ENCODE results near the gene KHDRBS1. TPM values are rescaled to one million over a fixed set of nuclear protein-coding genes. Genes with fewer than 3 reads are reported as not detected.
"Not testable (repeated sequence)": the region's sequence is repeated elsewhere in the genome, so short reads cannot be mapped to it uniquely, and the experiment has no call there.

The KHDRBS1 gene
- total RNA-seq, 1 experiment from 2014 or later, result 77.5 TPM

GRCh38 chr1:32055416-32055815, 41.7 kb downstream of the KHDRBS1 start:
- Histone ChIP-seq H3K36me3 (ENCODE audit: insufficient read depth, low read length) (peaks cover 50% of the 10 kb centered on the region), H3K27ac (ENCODE audit: low read length) (no peak overlapping the region), H3K4me3 (ENCODE audit: low read length) (no peak overlapping the region), H3K79me2 (ENCODE audit: low read length) (peaks cover 3% of the 10 kb centered on the region; the same call in 1 of the 2 replicates), H3K4me2 (ENCODE audit: low read depth, low read length, poor library complexity, severe bottlenecking) (no peak overlapping the region), H3K27me3 (ENCODE audit: low read length) (no peaks in the 10 kb centered on the region), H2AFZ (ENCODE audit: low read length) (no peak overlapping the region), H3K4me1 (ENCODE audit: low read length) (no peaks in the 10 kb centered on the region), H4K20me1 (ENCODE audit: insufficient read depth, low read depth, low read length) (peaks cover 9% of the 10 kb centered on the region; the same call in 1 of the 2 replicates), H3K9me3 (ENCODE audit: low read length) (no peaks in the 10 kb centered on the region), H3K9me2 (replicated peaks; ENCODE audit: insufficient read depth, low read length) (no peaks in the 10 kb centered on the region), H3K9ac (ENCODE audit: low read length) (no peak overlapping the region)
- DNase-seq, result no peak

GRCh38 chr1:32056598-32056997, 42.9 kb downstream of the KHDRBS1 start:
- Histone ChIP-seq H2AFZ (ENCODE audit: low read length) (no peak overlapping the region), H3K36me3 (ENCODE audit: insufficient read depth, low read length) (peaks cover 51% of the 10 kb centered on the region), H3K79me2 (ENCODE audit: low read length) (no peaks in the 10 kb centered on the region), H3K27ac (ENCODE audit: low read length) (no peak overlapping the region), H3K4me3 (ENCODE audit: low read length) (no peak overlapping the region), H4K20me1 (ENCODE audit: insufficient read depth, low read depth, low read length) (peaks cover 9% of the 10 kb centered on the region; the same call in 1 of the 2 replicates), H3K4me2 (ENCODE audit: low read depth, low read length, poor library complexity, severe bottlenecking) (no peak overlapping the region), H3K9ac (ENCODE audit: low read length) (no peak overlapping the region), H3K27me3 (ENCODE audit: low read length) (no peaks in the 10 kb centered on the region), H3K9me2 (replicated peaks; ENCODE audit: insufficient read depth, low read length) (no peaks in the 10 kb centered on the region), H3K9me3 (ENCODE audit: low read length) (no peaks in the 10 kb centered on the region), H3K4me1 (ENCODE audit: low read length) (no peaks in the 10 kb centered on the region; the same call in 1 of the 2 replicates)
- DNase-seq, result no peak

GRCh38 chr1:32060914-32061313, 47.2 kb downstream of the KHDRBS1 start:
- Histone ChIP-seq H3K27ac (ENCODE audit: low read length) (no peak overlapping the region), H2AFZ (ENCODE audit: low read length) (no peak overlapping the region), H3K27me3 (ENCODE audit: low read length) (no peaks in the 10 kb centered on the region), H3K9ac (ENCODE audit: low read length) (no peak overlapping the region), H3K79me2 (ENCODE audit: low read length) (no peaks in the 10 kb centered on the region), H3K36me3 (ENCODE audit: insufficient read depth, low read length) (peaks cover 27% of the 10 kb centered on the region), H3K4me1 (ENCODE audit: low read length) (peaks cover 8% of the 10 kb centered on the region), H3K9me3 (ENCODE audit: low read length) (no peaks in the 10 kb centered on the region), H4K20me1 (ENCODE audit: insufficient read depth, low read depth, low read length) (peaks cover 1% of the 10 kb centered on the region; the same call in 1 of the 2 replicates), H3K4me2 (ENCODE audit: low read depth, low read length, poor library complexity, severe bottlenecking) (no peak overlapping the region), H3K9me2 (replicated peaks; ENCODE audit: insufficient read depth, low read length) (no peaks in the 10 kb centered on the region), H3K4me3 (ENCODE audit: low read length) (no peak overlapping the region)
- DNase-seq, result no peak

- Histone ChIP-seq H3K27me3 (ENCODE audit: low read length) (no peaks in the 10 kb centered on the region), H3K36me3 (ENCODE audit: insufficient read depth, low read length) (peaks cover 19% of the 10 kb centered on the region; the same call in 1 of the 2 replicates), H3K4me1 (ENCODE audit: low read length) (peaks cover 8% of the 10 kb centered on the region), H3K79me2 (ENCODE audit: low read length) (no peaks in the 10 kb centered on the region), H3K9me3 (ENCODE audit: low read length) (no peaks in the 10 kb centered on the region), H4K20me1 (ENCODE audit: insufficient read depth, low read depth, low read length) (no peaks in the 10 kb centered on the region), H3K4me2 (ENCODE audit: low read depth, low read length, poor library complexity, severe bottlenecking) (no peak overlapping the region), H3K9ac (ENCODE audit: low read length) (no peak overlapping the region), H3K27ac (ENCODE audit: low read length) (no peak overlapping the region), H2AFZ (ENCODE audit: low read length) (no peak overlapping the region), H3K4me3 (ENCODE audit: low read length) (no peak overlapping the region), H3K9me2 (replicated peaks; ENCODE audit: insufficient read depth, low read length) (no peaks in the 10 kb centered on the region)
- DNase-seq, result no peak
Observed at GRCh38 chr1:32062867-32063230, 49.2 kb downstream of the KHDRBS1 start.

- Histone ChIP-seq H3K79me2 (ENCODE audit: low read length) (no peaks in the 10 kb centered on the region), H3K27me3 (ENCODE audit: low read length) (no peaks in the 10 kb centered on the region), H3K4me1 (ENCODE audit: low read length) (peaks cover 8% of the 10 kb centered on the region), H3K4me2 (ENCODE audit: low read depth, low read length, poor library complexity, severe bottlenecking) (no peak overlapping the region), H3K9me3 (ENCODE audit: low read length) (no peaks in the 10 kb centered on the region), H3K36me3 (ENCODE audit: insufficient read depth, low read length) (peaks cover 19% of the 10 kb centered on the region; the same call in 1 of the 2 replicates), H2AFZ (ENCODE audit: low read length) (no peak overlapping the region), H4K20me1 (ENCODE audit: insufficient read depth, low read depth, low read length) (no peaks in the 10 kb centered on the region), H3K9ac (ENCODE audit: low read length) (no peak overlapping the region), H3K4me3 (ENCODE audit: low read length) (no peak overlapping the region), H3K27ac (ENCODE audit: low read length) (no peak overlapping the region), H3K9me2 (replicated peaks; ENCODE audit: insufficient read depth, low read length) (no peaks in the 10 kb centered on the region)
- peak; percentile 78 for DNase-seq
Observed at GRCh38 chr1:32063261-32063681, 49.6 kb downstream of the KHDRBS1 start.

- H3K27ac ChIP-seq (ENCODE audit: low read length); H3K4me3 ChIP-seq (ENCODE audit: low read length); DNase-seq; H3K4me1 ChIP-seq (ENCODE audit: low read length); H3K36me3 ChIP-seq (ENCODE audit: insufficient read depth, low read length); H3K79me2 ChIP-seq (ENCODE audit: low read length); H3K9ac ChIP-seq (ENCODE audit: low read length); H2AFZ ChIP-seq (ENCODE audit: low read length); H4K20me1 ChIP-seq (ENCODE audit: insufficient read depth, low read depth, low read length); H3K9me2 ChIP-seq (replicated peaks; ENCODE audit: insufficient read depth, low read length); H3K27me3 ChIP-seq (ENCODE audit: low read length); H3K9me3 ChIP-seq (ENCODE audit: low read length); H3K4me2 ChIP-seq (ENCODE audit: low read depth, low read length, poor library complexity, severe bottlenecking): not testable (repeated sequence)
Observed at GRCh38 chr1:32065613-32066488, 52.2 kb downstream of the KHDRBS1 start.

GRCh38 chr1:32066489-32066873, 52.8 kb downstream of the KHDRBS1 start:
- no peak overlapping the region for H3K27ac ChIP-seq (ENCODE audit: low read length)

GRCh38 chr1:32068957-32069588, 55.4 kb downstream of the KHDRBS1 start:
- 0 out of 2 replicates have a peak, but pooled peaks cover 2% of the 10 kb centered on the region for H4K20me1 ChIP-seq (ENCODE audit: insufficient read depth, low read depth, low read length)
- no peak overlapping the region for H3K9ac ChIP-seq (ENCODE audit: low read length)
- DNase-seq, result no peak
- H3K27ac ChIP-seq (ENCODE audit: low read length), result no peak overlapping the region
- H3K9me2 ChIP-seq (replicated peaks; ENCODE audit: insufficient read depth, low read length), result no peaks in the 10 kb centered on the region
- no peak overlapping the region for H2AFZ ChIP-seq (ENCODE audit: low read length)
- H3K36me3 ChIP-seq (ENCODE audit: insufficient read depth, low read length), result no peaks in the 10 kb centered on the region
- H3K79me2 ChIP-seq (ENCODE audit: low read length), result peaks cover 8% of the 10 kb centered on the region
- H3K27me3 ChIP-seq (ENCODE audit: low read length), result no peaks in the 10 kb centered on the region
- H3K4me1 ChIP-seq (ENCODE audit: low read length), result peaks cover 16% of the 10 kb centered on the region
- H3K4me2 ChIP-seq (ENCODE audit: low read depth, low read length, poor library complexity, severe bottlenecking), result no peak overlapping the region
- no peaks in the 10 kb centered on the region for H3K9me3 ChIP-seq (ENCODE audit: low read length)
- H3K4me3 ChIP-seq (ENCODE audit: low read length), result no peak overlapping the region

More at GRCh38 chr1:32066489-32066873, 52.8 kb downstream of the KHDRBS1 start:
- Histone ChIP-seq H3K79me2 (ENCODE audit: low read length) (no peaks in the 10 kb centered on the region), H2AFZ (ENCODE audit: low read length) (no peak overlapping the region), H3K27me3 (ENCODE audit: low read length) (no peaks in the 10 kb centered on the region), H3K9me3 (ENCODE audit: low read length) (no peaks in the 10 kb centered on the region), H3K4me3 (ENCODE audit: low read length) (no peak overlapping the region), H3K9me2 (replicated peaks; ENCODE audit: insufficient read depth, low read length) (no peaks in the 10 kb centered on the region), H3K36me3 (ENCODE audit: insufficient read depth, low read length) (0 out of 2 replicates have a peak, but pooled peaks cover 1% of the 10 kb centered on the region), H3K4me2 (ENCODE audit: low read depth, low read length, poor library complexity, severe bottlenecking) (no peak overlapping the region), H3K9ac (ENCODE audit: low read length) (no peak overlapping the region), H4K20me1 (ENCODE audit: insufficient read depth, low read depth, low read length) (no peaks in the 10 kb centered on the region), H3K4me1 (ENCODE audit: low read length) (peaks cover 8% of the 10 kb centered on the region)
- DNase-seq, result peak; percentile 64
